ENCODE results near the gene CDC26. TPM values are rescaled to one million over a fixed set of nuclear protein-coding genes. Genes with fewer than 3 reads are reported as not detected.
A peak's percentile ranks its signal among the peaks of the same experiment; 100 is the strongest.

Gene CDC26
- total RNA-seq, 4 donors from 2014 or later, result 16.7 to 34.0 (median 28.3) TPM

DNA sequence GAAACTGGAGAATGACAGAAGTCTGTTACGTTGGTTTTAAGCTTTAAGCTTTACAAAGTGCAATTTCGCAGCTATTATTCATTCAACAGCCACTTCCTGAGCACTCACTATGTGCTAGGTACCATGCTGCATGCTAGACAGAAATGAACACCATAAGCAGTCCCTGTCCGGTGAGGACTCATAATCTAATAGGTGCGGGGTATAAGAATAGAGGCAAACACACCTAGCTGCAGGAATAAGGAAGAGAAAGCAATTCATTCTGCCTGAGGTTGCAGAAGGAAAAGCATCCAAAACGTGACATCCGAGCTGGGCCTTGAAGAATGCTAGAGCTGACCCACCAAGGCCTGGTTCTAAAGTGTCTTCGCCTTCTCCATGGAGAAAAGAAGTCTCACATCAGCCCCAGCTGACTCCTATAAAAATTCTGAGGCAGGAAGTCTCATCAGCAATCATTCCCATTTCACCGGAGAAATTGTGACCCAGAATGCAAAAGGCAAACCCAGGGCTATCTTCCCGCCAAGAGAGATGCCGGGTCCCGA is 54.8 kb downstream of the CDC26 start:
- H3K9me3 ChIP-seq, result no peaks in the 10 kb centered on the region
- H3K27me3 ChIP-seq, result no peaks in the 10 kb centered on the region
- DNase-seq (no peak), ATAC-seq (peak in 1 of 2 donors; percentile 3)
- intact Hi-C loops (cut with DNase I; ENCODE audit: low total_unique reads), result loop anchor here (1.0 to 10.0 kb wide), 4 partner anchors 55 to 187 kb away; partner anchors contain the start of genes CDC26, PRPF4, SLC31A2 and ZFP37
- no peaks in the 10 kb centered on the region for H3K36me3 ChIP-seq
- peak overlapping the region; percentile 80 to 97 (median 86) for H3K4me3 ChIP-seq
- H3K27ac ChIP-seq, result peak overlapping the region; percentile 92 to 97 (median 94)
- TF ChIP-seq POLR2A (IDR thresholded peaks at IDR 0.05), result no peak
- TF ChIP-seq, protein P1, sequence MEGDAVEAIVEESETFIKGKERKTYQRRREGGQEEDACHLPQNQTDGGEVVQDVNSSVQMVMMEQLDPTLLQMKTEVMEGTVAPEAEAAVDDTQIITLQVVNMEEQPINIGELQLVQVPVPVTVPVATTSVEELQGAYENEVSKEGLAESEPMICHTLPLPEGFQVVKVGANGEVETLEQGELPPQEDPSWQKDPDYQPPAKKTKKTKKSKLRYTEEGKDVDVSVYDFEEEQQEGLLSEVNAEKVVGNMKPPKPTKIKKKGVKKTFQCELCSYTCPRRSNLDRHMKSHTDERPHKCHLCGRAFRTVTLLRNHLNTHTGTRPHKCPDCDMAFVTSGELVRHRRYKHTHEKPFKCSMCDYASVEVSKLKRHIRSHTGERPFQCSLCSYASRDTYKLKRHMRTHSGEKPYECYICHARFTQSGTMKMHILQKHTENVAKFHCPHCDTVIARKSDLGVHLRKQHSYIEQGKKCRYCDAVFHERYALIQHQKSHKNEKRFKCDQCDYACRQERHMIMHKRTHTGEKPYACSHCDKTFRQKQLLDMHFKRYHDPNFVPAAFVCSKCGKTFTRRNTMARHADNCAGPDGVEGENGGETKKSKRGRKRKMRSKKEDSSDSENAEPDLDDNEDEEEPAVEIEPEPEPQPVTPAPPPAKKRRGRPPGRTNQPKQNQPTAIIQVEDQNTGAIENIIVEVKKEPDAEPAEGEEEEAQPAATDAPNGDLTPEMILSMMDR (IDR thresholded peaks at IDR 0.05 in 4 of 5, conservative IDR thresholded peaks at IDR 0.05 in 1 of 5), result no peak
- peaks cover 32 to 36% of the 10 kb centered on the region in 2 donors for H3K4me1 ChIP-seq
- in situ Hi-C loops (cut with MboI; ENCODE audit: low sequenced_read_pairs in 4 of 4), result loop anchor here in 1 of 4 donors (25.0 kb wide), 1 partner anchor 1583 kb away; the partner anchor contains the start of gene DNAJC25

DNA sequence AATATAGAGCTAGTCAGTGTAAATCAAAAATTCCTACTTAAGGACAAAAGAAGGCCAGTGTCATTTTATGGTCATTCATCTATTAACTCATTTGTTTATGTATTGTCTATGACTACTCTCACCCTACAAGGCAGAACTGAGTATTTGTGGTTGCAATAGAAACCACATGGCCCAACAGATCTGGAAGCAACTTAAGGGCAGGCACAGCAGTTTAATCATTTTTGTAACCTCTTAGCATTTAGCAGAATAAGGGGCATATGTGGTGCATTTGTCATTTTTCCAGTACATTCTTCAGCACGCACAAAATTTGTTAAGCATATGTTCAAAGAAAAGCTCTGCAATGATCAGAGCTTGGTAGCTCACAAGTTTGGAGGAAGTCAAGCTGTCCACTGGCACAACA is 55.4 kb downstream of the CDC26 start:
- H3K4me1 ChIP-seq, result peaks cover 32 to 36% of the 10 kb centered on the region in 2 donors
- TF ChIP-seq, protein P1 (IDR thresholded peaks at IDR 0.05 in 4 of 5, conservative IDR thresholded peaks at IDR 0.05 in 1 of 5), result no peak
- no peak for TF ChIP-seq POLR2A (IDR thresholded peaks at IDR 0.05)
- DNase-seq (no peak), ATAC-seq (no peak)
- H3K27me3 ChIP-seq, result no peaks in the 10 kb centered on the region
- in situ Hi-C loops (cut with MboI; ENCODE audit: low sequenced_read_pairs in 4 of 4) (loop anchor here in 2 of 4 donors (10.0 to 25.0 kb wide), 2 partner anchors 55 to 1583 kb away; partner anchors contain the start of genes CDC26 (in 1 of the 2), DNAJC25 (in 1 of the 2) and PRPF4 (in 1 of the 2)), intact Hi-C loops (cut with DNase I; ENCODE audit: low total_unique reads) (loop anchor here (2.0 to 10.0 kb wide), 3 partner anchors 69 to 187 kb away; partner anchors contain the start of genes SLC31A2 and ZFP37)
- peak overlapping the region in 3 of 4 donors; percentile 92 to 95 (median 92) for H3K27ac ChIP-seq
- no peaks in the 10 kb centered on the region for H3K36me3 ChIP-seq
- H3K4me3 ChIP-seq, result peak overlapping the region; percentile 80 to 97 (median 86)
- H3K9me3 ChIP-seq, result no peaks in the 10 kb centered on the region

DNA sequence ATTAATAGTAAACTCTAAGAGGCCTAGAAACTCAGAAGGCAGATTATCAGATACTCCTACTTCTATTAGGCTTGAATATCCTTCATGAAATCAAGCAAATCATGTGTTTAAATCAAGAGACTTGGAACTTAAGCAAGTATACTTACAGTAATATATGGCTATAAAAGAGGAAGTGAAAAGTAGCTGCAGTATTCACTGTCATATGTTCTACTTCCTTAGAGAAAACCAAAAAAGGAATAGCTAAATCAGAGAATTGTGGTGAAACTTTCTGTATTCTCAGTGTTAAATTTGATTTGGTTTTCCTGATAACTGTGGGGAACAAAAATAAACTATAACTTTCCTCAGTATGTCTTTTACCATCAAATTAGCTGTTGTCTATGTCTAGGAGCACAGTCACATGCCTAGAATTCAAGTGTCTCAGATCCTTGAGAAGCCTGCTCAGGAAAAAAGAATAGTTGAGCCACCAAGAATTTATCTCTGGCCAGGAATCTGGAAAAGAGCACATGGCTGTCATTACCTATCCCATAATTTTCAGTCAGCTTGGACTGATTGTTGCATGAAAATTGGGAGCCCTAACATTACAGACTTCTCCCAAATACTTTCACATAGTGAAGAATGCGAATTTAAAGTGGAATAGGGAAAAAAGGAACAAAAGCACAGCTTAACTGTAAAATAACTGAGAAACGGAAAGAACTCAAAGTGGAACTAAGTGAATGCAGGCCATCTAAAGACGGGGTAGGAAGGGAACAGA is 56.0 kb downstream of the CDC26 start:
- Histone ChIP-seq H3K36me3 (no peaks in the 10 kb centered on the region), H3K27ac (peak overlapping the region in 1 of 4 donors; percentile 92), H3K4me3 (peak overlapping the region in 2 of 4 donors; percentile 80 to 97), H3K4me1 (peaks cover 32 to 36% of the 10 kb centered on the region in 2 donors), H3K9me3 (no peaks in the 10 kb centered on the region), H3K27me3 (no peaks in the 10 kb centered on the region)
- intact Hi-C loops (cut with DNase I; ENCODE audit: low total_unique reads) (no loop called here), in situ Hi-C loops (cut with MboI; ENCODE audit: low sequenced_read_pairs in 4 of 4) (loop anchor here in 2 of 4 donors (10.0 to 25.0 kb wide), 2 partner anchors 55 to 1582 kb away; partner anchors contain the start of genes CDC26 (in 1 of the 2), DNAJC25 (in 1 of the 2) and PRPF4 (in 1 of the 2))
- DNase-seq, result no peak
- no peak for TF ChIP-seq POLR2A (IDR thresholded peaks at IDR 0.05)
- TF ChIP-seq, protein P1 (IDR thresholded peaks at IDR 0.05 in 4 of 5, conservative IDR thresholded peaks at IDR 0.05 in 1 of 5), result no peak
- no peak for ATAC-seq

Other genes with a start within 250 kb of the CDC26 start
- gene ZFP37, start 218.8 kb downstream of the CDC26 start, total RNA-seq, result 1 to 10 TPM in 3 of 4 donors, under 1 TPM in 1; 0.49 to 2.6 (median 1.7) TPM
- gene SLC31A2, start 124.6 kb downstream of the CDC26 start, total RNA-seq, result 10 to 100 TPM; 17.5 to 29.6 (median 23.9) TPM
- 10 to 100 TPM; 13.3 to 17.5 (median 14.5) TPM for gene FKBP15, start 54.3 kb downstream of the CDC26 start, total RNA-seq
- gene SLC31A1, start 54.0 kb downstream of the CDC26 start, total RNA-seq, result 1 to 10 TPM; 2.9 to 5.6 (median 4.3) TPM
- 10 to 100 TPM; 14.0 to 19.6 (median 16.4) TPM for gene PRPF4, start 86 bp upstream of the CDC26 start, total RNA-seq
- gene RNF183, start 27.8 kb upstream of the CDC26 start, total RNA-seq, result not detected
- gene WDR31, start 64.7 kb upstream of the CDC26 start, total RNA-seq, result 1 to 10 TPM in 1 of 4 donors, under 1 TPM in 2, not detected in 1; 0.29 to 1.1 (median 0.36) TPM
- gene BSPRY, start 74.0 kb upstream of the CDC26 start, total RNA-seq, result under 1 TPM in 1 of 4 donors, not detected in 3; 0.12 TPM
- gene HDHD3, start 101.4 kb upstream of the CDC26 start, total RNA-seq, result 10 to 100 TPM; 10.3 to 16.2 (median 14.1) TPM
- 10 to 100 TPM in 2 of 4 donors, 1 to 10 TPM in 2; 8.9 to 16.2 (median 12.3) TPM for gene ALAD, start 125.7 kb upstream of the CDC26 start, total RNA-seq
- 10 to 100 TPM; 42.9 to 66.4 (median 57.8) TPM for gene POLE3, start 135.1 kb upstream of the CDC26 start, total RNA-seq
- not detected for gene C9orf43, start 135.2 kb upstream of the CDC26 start, total RNA-seq
- gene RGS3, start 188.2 kb upstream of the CDC26 start, total RNA-seq, result 10 to 100 TPM in 2 of 4 donors, 1 to 10 TPM in 2; 5.9 to 11.8 (median 9.8) TPM